Breast epithelium (tissue), 3 donors: Measurements from ENCODE around the gene NBAS.

Experiments used
- POLR2A ChIP-seq: fragments of 450-650 bp; IDR thresholded peaks from one replicate; pipeline ENCODE4 v1.6.1; 2016; ENCODE audit warnings: antibody characterized with exemption, mild to moderate bottlenecking, moderate library complexity
- TF ChIP-seq, protein P1 (sequence below), 3 donors: fragments of 450-650 bp; IDR thresholded peaks; one replicate each; pipeline ENCODE4 v1.5.1; 2016 to 2017; ENCODE audit warnings: antibody characterized with exemption in 3 of 3, mild to moderate bottlenecking in 3 of 3, moderate library complexity in 3 of 3

DNA sequence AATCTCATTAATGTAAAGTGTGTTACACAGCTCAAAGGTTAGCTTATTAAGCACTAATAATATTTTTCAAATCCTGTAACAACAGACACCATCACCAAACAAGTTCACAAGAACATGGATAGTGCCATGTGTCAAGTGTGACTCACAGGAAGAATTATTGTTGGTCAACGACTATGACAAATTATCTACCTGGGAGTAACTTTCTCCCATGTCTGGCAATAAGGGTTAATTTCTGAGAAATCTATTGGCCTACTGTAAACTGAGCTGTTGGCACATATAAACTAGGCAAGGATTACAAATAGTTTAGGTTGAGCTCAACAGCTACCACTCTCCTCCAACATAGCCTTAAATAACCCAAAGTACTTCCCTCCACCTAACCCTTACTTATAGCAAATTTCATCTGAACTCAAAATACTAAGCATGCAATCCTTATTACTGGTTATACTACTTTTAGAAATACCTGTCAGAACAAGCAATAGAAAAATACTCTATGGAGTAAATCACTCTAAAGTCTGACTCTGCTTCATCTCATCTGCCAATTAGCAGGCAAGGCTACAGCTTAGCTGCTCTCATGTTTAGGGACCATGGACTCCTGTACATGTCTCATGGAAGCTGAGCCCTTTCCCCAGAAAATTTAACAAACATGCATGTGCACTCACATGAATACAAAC, 223.0 kb downstream of the NBAS start:
- TF ChIP-seq, protein P1, sequence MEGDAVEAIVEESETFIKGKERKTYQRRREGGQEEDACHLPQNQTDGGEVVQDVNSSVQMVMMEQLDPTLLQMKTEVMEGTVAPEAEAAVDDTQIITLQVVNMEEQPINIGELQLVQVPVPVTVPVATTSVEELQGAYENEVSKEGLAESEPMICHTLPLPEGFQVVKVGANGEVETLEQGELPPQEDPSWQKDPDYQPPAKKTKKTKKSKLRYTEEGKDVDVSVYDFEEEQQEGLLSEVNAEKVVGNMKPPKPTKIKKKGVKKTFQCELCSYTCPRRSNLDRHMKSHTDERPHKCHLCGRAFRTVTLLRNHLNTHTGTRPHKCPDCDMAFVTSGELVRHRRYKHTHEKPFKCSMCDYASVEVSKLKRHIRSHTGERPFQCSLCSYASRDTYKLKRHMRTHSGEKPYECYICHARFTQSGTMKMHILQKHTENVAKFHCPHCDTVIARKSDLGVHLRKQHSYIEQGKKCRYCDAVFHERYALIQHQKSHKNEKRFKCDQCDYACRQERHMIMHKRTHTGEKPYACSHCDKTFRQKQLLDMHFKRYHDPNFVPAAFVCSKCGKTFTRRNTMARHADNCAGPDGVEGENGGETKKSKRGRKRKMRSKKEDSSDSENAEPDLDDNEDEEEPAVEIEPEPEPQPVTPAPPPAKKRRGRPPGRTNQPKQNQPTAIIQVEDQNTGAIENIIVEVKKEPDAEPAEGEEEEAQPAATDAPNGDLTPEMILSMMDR (IDR thresholded peaks at IDR 0.05) = no peak
- no peak for TF ChIP-seq POLR2A
